ENCODE measurements around the gene RAB4B. TPM values are rescaled to one million over a fixed set of nuclear protein-coding genes. Genes with fewer than 3 reads are reported as not detected.
"Not testable (repeated sequence)": the region's sequence is repeated elsewhere in the genome, so short reads cannot be mapped to it uniquely, and the experiment has no call there.

The RAB4B gene
- total RNA-seq, 2 experiments from 2014 or later, result 52.8 to 54.7 TPM

GRCh38 chr19:40774916-40775631 is 3.0 kb upstream of the RAB4B start, which contains the start of gene MIA:
MIA (plus strand) TSS chr19:40775521; CDS start chr19:40775543, 22 bp downstream.
- Mint-ChIP-seq H3K4me1 (peaks cover 41% of the 10 kb centered on the region), H3K27me3 (no peaks in the 10 kb centered on the region), H3K27ac (peak within 1 kb of the TSS; percentile 68), H3K4me3 (no peak within 1 kb of the TSS), H3K36me3 (ENCODE audit: low read depth) (peaks cover 25% of the 10 kb centered on the region), H3K9me3 (peaks cover 8% of the 10 kb centered on the region)
- ChIA-PET CTCF (no interaction called here), POLR2A (no interaction called here)
- no peak for DNase-seq

DNA sequence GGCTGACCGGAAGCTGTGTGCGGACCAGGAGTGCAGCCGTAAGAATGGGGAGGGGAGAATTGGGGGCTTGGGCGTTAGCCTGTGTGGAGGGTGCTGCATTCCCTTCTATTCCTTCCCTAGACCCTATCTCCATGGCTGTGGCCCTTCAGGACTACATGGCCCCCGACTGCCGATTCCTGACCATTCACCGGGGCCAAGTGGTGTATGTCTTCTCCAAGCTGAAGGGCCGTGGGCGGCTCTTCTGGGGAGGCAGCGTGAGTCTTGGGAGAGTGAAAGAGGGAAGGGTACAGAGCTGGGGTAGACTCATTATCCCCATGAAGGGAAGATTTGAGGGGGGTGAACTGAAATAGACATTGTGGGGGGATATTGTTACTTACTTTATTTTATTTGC is 2.4 kb upstream of the RAB4B start:
- no peak for DNase-seq
- Mint-ChIP-seq H3K4me1 (peaks cover 43% of the 10 kb centered on the region), H3K27ac (peak overlapping the region; percentile 68), H3K9me3 (peaks cover 8% of the 10 kb centered on the region), H3K36me3 (ENCODE audit: low read depth) (peaks cover 27% of the 10 kb centered on the region), H3K27me3 (no peaks in the 10 kb centered on the region), H3K4me3 (no peak overlapping the region)
- CTCF ChIA-PET, result interaction anchor here (1.0 kb wide), 1 partner anchor 354 kb away, joined by 3 read pairs; no protein-coding TSS in a partner anchor
- POLR2A ChIA-PET, result no interaction called here

DNA sequence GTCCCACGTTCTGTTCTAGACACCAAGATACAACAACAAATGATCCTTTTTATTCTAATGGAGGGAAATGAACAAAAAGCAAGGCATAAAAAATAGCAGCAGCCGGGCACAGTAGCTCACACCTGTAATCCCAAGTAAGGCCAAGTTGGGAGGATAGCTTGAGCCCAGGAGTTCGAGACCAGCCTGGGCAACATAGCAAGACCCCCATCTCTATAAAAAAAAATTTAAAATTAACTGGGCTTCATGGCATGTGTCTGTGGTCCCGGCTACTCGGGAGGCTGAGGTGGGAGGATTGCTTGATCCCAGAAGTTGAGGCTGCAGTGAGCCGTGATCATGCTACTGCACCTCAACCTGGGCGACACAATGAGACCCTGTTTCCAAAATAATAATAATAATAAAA is 1.7 kb upstream of the RAB4B start:
- H3K36me3 Mint-ChIP-seq (ENCODE audit: low read depth), result peaks cover 24% of the 10 kb centered on the region
- ChIA-PET CTCF (interaction anchor here (1.0 to 3.3 kb wide), 4 partner anchors 10 to 353 kb away, joined by 3 to 25 read pairs (median 13); no protein-coding TSS in a partner anchor), POLR2A (no interaction called here)
- no peak for DNase-seq
- no peaks in the 10 kb centered on the region for H3K27me3 Mint-ChIP-seq
- H3K27ac Mint-ChIP-seq, result no peak overlapping the region
- peaks cover 3% of the 10 kb centered on the region for H3K9me3 Mint-ChIP-seq
- H3K4me3 Mint-ChIP-seq, result no peak overlapping the region
- peaks cover 40% of the 10 kb centered on the region for H3K4me1 Mint-ChIP-seq

DNA sequence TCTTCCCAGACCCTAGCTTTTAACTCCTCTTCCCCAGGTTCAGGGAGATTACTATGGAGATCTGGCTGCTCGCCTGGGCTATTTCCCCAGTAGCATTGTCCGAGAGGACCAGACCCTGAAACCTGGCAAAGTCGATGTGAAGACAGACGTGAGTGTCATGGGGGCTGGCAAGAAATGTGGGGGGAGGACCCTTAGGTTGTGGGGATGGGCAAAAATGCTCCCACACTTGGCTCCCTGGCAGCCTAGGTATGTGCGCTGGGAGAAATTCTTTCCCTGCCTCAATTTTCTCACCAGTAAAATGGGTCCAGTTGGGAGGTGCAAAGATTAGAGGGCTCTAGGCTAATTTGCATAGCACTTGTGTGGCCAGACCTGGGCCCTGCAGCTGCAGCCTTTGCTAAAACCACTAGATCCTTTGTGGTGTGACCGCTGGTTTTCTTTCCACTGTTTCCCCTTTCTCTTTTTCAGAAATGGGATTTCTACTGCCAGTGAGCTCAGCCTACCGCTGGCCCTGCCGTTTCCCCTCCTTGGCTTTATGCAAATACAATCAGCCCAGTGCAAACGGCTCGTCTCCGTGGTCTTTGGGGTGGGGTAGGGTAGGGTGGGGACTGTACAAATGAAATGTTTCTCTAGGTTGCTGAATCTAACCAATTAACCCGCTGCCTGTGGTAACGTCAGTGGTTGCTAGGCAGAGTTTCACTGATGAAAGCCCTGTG is 959 bp upstream of the RAB4B start:
- Mint-ChIP-seq H3K36me3 (ENCODE audit: low read depth) (peaks cover 25% of the 10 kb centered on the region), H3K4me1 (peaks cover 39% of the 10 kb centered on the region), H3K27ac (peak overlapping the region; percentile 99), H3K4me3 (peak overlapping the region; percentile 89), H3K27me3 (no peaks in the 10 kb centered on the region), H3K9me3 (no peaks in the 10 kb centered on the region)
- ChIA-PET CTCF (interaction anchor here (1.2 to 3.3 kb wide), 9 partner anchors 11 to 143 kb away, joined by 4 to 25 read pairs (median 5); partner anchors contain the start of gene EGLN2), POLR2A (interaction anchor here (0.5 to 2.6 kb wide), 6 partner anchors 10 to 69 kb away, joined by 3 to 10 read pairs (median 4); partner anchors contain the start of genes ACTMAP, COQ8B, EGLN2 and ITPKC)
- DNase-seq, result peak; percentile 96

DNA sequence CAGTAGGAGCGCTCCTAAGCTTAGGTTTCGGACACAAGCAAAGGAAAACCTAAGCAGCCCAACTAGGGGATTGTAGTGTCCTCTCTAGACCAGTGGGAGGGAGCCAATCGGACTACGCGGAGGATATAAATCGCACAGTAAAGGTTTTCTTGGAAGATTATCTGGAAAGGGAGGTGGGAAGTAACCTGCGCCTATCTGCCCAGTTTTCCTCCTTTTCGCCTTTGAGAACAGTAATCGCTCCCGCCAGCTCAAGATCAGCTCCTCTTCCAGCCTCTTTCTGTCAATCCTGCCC is 456 bp upstream of the RAB4B start:
- Mint-ChIP-seq H3K36me3 (ENCODE audit: low read depth) (peaks cover 27% of the 10 kb centered on the region), H3K27ac (peak overlapping the region; percentile 99), H3K27me3 (no peaks in the 10 kb centered on the region), H3K4me1 (peaks cover 39% of the 10 kb centered on the region), H3K4me3 (peak overlapping the region; percentile 89), H3K9me3 (no peaks in the 10 kb centered on the region)
- no peak for DNase-seq
- CTCF ChIA-PET, result interaction anchor here (1.0 to 3.3 kb wide), 11 partner anchors 10 to 143 kb away, joined by 4 to 25 read pairs (median 5); partner anchors contain the start of gene EGLN2
- POLR2A ChIA-PET, result interaction anchor here (0.5 to 2.6 kb wide), 6 partner anchors 9 to 69 kb away, joined by 3 to 10 read pairs (median 4); partner anchors contain the start of genes ACTMAP, COQ8B, EGLN2 and ITPKC

DNA sequence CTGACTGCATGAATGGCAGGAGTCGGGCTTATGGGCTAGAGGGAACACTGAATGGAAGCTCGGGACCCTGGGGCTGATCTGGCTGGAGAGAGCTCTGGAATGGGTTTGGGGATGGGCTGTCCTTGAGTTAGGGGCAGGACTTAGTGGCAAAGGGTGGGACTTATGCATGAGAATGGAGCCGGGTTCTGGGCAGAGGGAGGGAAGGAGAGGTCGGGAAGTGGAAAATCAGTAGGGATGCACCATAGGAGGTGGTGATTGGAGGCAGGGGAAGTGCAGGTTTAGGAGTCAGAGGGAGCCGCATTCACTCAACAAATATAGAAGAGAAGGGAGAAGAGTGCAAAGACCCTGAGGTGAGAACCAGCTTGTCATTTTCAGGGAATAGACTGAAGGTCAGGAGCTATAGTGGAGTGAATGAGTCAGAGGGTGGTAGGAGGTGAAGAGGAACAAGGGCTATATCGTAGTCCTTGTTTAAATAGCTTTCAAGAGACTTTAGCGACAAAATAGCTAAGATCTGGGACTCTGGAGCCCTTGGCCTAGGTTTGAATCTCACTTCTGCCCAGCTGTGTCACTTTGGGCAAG is 748 bp downstream of the RAB4B start:
- Mint-ChIP-seq H3K27ac (peak overlapping the region; percentile 99), H3K27me3 (no peaks in the 10 kb centered on the region), H3K4me3 (peak overlapping the region; percentile 89), H3K9me3 (no peaks in the 10 kb centered on the region), H3K36me3 (ENCODE audit: low read depth) (peaks cover 29% of the 10 kb centered on the region), H3K4me1 (peaks cover 41% of the 10 kb centered on the region)
- no peak for DNase-seq
- CTCF ChIA-PET, result interaction anchor here (0.6 to 3.3 kb wide), 9 partner anchors 9 to 144 kb away, joined by 3 to 25 read pairs (median 7); partner anchors contain the start of gene EGLN2
- POLR2A ChIA-PET, result interaction anchor here (0.9 to 2.6 kb wide), 5 partner anchors 20 to 62 kb away, joined by 3 to 10 read pairs (median 5); partner anchors contain the start of genes ACTMAP, COQ8B, EGLN2 and ITPKC

GRCh38 chr19:40780582-40780981 is 2.5 kb downstream of the RAB4B start:
- DNase-seq, result no peak
- H3K27ac Mint-ChIP-seq, result peak overlapping the region; percentile 27
- peaks cover 41% of the 10 kb centered on the region for H3K4me1 Mint-ChIP-seq
- peaks cover 31% of the 10 kb centered on the region for H3K36me3 Mint-ChIP-seq (ENCODE audit: low read depth)
- CTCF ChIA-PET, result interaction anchor here (0.6 to 1.0 kb wide), 2 partner anchors 19 to 32 kb away, joined by 3 to 5 read pairs; no protein-coding TSS in a partner anchor
- H3K4me3 Mint-ChIP-seq, result no peak overlapping the region
- H3K27me3 Mint-ChIP-seq, result no peaks in the 10 kb centered on the region
- no peaks in the 10 kb centered on the region for H3K9me3 Mint-ChIP-seq
- POLR2A ChIA-PET, result no interaction called here

GRCh38 chr19:40781140-40781539 is 3.1 kb downstream of the RAB4B start:
- no peak overlapping the region for H3K4me3 Mint-ChIP-seq
- no peak for DNase-seq
- no peaks in the 10 kb centered on the region for H3K9me3 Mint-ChIP-seq
- ChIA-PET POLR2A (no interaction called here), CTCF (no interaction called here)
- H3K27me3 Mint-ChIP-seq, result no peaks in the 10 kb centered on the region
- H3K27ac Mint-ChIP-seq, result no peak overlapping the region
- H3K36me3 Mint-ChIP-seq (ENCODE audit: low read depth), result peaks cover 30% of the 10 kb centered on the region
- H3K4me1 Mint-ChIP-seq, result peaks cover 42% of the 10 kb centered on the region

DNA sequence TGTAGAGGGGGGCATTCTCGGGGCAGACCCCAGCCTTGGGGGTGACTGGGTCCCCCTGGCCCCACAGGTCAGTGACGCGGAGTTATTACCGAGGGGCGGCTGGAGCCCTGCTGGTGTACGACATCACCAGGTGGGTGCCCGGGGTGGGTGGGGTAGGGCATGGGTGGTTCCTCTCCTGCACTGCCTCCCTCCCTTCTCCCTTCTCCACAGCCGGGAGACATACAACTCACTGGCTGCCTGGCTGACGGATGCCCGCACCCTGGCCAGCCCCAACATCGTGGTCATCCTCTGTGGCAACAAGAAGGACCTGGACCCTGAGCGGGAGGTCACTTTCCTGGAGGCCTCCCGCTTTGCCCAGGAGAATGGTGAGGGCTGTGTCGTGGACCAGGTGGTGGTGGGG is 5.7 kb downstream of the RAB4B start:
- Mint-ChIP-seq H3K4me3 (no peak overlapping the region), H3K27me3 (no peaks in the 10 kb centered on the region), H3K4me1 (peaks cover 27% of the 10 kb centered on the region), H3K27ac (no peak overlapping the region), H3K9me3 (no peaks in the 10 kb centered on the region), H3K36me3 (ENCODE audit: low read depth) (peaks cover 34% of the 10 kb centered on the region)
- no peak for DNase-seq
- ChIA-PET POLR2A (no interaction called here), CTCF (interaction anchor here (1.5 kb wide), 1 partner anchor 23 kb away, joined by 3 read pairs; no protein-coding TSS in a partner anchor)

DNA sequence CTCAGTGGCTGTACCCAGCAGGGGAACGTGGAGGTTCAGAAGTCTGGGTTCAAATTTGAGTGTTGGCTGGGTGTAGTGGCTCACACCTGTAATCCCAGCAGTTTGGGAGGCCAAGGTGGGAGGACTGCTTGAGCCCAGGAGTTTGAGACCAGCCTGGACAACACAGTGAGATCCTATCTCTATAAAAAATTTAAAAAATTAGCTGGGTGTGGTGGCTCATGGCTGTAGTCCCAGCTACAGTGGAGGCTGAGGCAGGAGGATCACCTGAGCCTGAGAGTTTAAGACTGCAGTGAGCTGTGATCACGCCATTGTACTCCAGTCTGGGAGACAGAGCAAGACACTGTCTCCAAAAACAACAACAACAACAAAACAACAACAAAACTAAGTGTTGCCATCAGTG is 6.1 kb downstream of the RAB4B start:
- peaks cover 31% of the 10 kb centered on the region for H3K36me3 Mint-ChIP-seq (ENCODE audit: low read depth)
- H3K27me3 Mint-ChIP-seq, H3K27ac Mint-ChIP-seq, H3K4me3 Mint-ChIP-seq, H3K9me3 Mint-ChIP-seq, DNase-seq, POLR2A ChIA-PET: not testable (repeated sequence)
- H3K4me1 Mint-ChIP-seq, result peaks cover 23% of the 10 kb centered on the region
- CTCF ChIA-PET, result interaction anchor here (1.5 kb wide), 1 partner anchor 23 kb away, joined by 3 read pairs; no protein-coding TSS in a partner anchor

DNA sequence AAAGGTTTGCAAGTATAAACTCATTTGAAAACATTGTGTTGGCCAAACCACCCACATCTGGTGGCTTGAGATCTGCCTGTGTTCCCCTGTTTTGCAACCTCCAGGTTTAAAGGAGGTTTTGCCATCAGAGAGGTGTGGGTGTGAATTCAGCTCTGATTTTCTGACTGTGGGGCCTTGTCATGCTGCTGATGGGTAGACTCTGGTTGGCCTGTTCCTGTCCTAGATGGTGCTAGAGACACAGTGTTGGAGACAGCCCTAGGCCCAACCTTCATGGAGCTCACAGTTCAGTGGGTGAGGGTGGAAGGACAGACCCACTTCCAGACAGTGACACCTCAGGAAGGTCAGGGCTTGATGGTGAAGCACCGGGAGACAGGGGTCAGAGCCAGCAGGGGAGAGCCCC is 7.5 kb downstream of the RAB4B start:
- no peaks in the 10 kb centered on the region for H3K9me3 Mint-ChIP-seq
- no peak for DNase-seq
- no peak overlapping the region for H3K27ac Mint-ChIP-seq
- H3K4me3 Mint-ChIP-seq, result no peak overlapping the region
- ChIA-PET CTCF (interaction anchor here (0.6 kb wide), 1 partner anchor 33 kb away, joined by 4 read pairs; no protein-coding TSS in a partner anchor), POLR2A (no interaction called here)
- peaks cover 14% of the 10 kb centered on the region for H3K4me1 Mint-ChIP-seq
- peaks cover 31% of the 10 kb centered on the region for H3K36me3 Mint-ChIP-seq (ENCODE audit: low read depth)
- H3K27me3 Mint-ChIP-seq, result no peaks in the 10 kb centered on the region
